Stimulated activated CD8-positive, alpha-beta memory T cell treated with anti-CD3 and anti-CD28 coated beads, Interleukin-2, amount 100 ng/mL, for 48 hours (primary cell): ENCODE data around the gene GPR42.
"Not testable (repeated sequence)": the region's sequence is repeated elsewhere in the genome, so short reads cannot be mapped to it uniquely, and the experiment has no call there.

Source experiments
- DNase-seq, 2 donors: peaks; one replicate each; pipeline ENCODE4 v3.0.0-alpha.2; 2020; ENCODE audit warnings: low read depth in 2 of 2

The GPR42 gene

GRCh38 chr19:35392742-35393715, 22.2 kb downstream of the GPR42 start:
- DNase-seq = no peak

- DNase-seq = no peak
Observed at GRCh38 chr19:35395382-35396199, 24.7 kb downstream of the GPR42 start.

GRCh38 chr19:35396240-35396885, 25.5 kb downstream of the GPR42 start:
- DNase-seq = no peak

GRCh38 chr19:35397064-35397463, 26.2 kb downstream of the GPR42 start:
- DNase-seq = no peak

- no peak for DNase-seq
Observed at GRCh38 chr19:35398570-35398969, 27.7 kb downstream of the GPR42 start.

GRCh38 chr19:35399231-35399630, 28.4 kb downstream of the GPR42 start:
- DNase-seq = no peak

GRCh38 chr19:35399948-35400772, 29.3 kb downstream of the GPR42 start:
- DNase-seq = no peak

- DNase-seq = no peak
Observed at GRCh38 chr19:35400773-35401100, 29.9 kb downstream of the GPR42 start.

- DNase-seq = not testable (repeated sequence)
Observed at GRCh38 chr19:35401416-35401815, 30.5 kb downstream of the GPR42 start.

- peak in 1 of 2 donors; percentile 20 for DNase-seq
Observed at GRCh38 chr19:35403116-35403760, 32.4 kb downstream of the GPR42 start.

- DNase-seq = peak; percentile 37 to 76
Observed at GRCh38 chr19:35404879-35405622, 34.2 kb downstream of the GPR42 start.

- no peak for DNase-seq
Observed at GRCh38 chr19:35407619-35408018, 36.8 kb downstream of the GPR42 start.

GRCh38 chr19:35408284-35409171, 37.7 kb downstream of the GPR42 start:
- DNase-seq = no peak

- DNase-seq = no peak
Observed at GRCh38 chr19:35409191-35409590, 38.3 kb downstream of the GPR42 start.

- DNase-seq = no peak
Observed at GRCh38 chr19:35410487-35410886, 39.6 kb downstream of the GPR42 start.

- DNase-seq = no peak
Observed at GRCh38 chr19:35414442-35414841, 43.6 kb downstream of the GPR42 start.

GRCh38 chr19:35416331-35416730, 45.5 kb downstream of the GPR42 start:
- no peak for DNase-seq

GRCh38 chr19:35417278-35417677, 46.4 kb downstream of the GPR42 start:
- DNase-seq = no peak
